SK-N-SH (cell line): Measurements from ENCODE around the gene SIT1. TPM values are rescaled to one million over a fixed set of nuclear protein-coding genes. Genes with fewer than 3 reads are reported as not detected.
"Not testable (repeated sequence)": the region's sequence is repeated elsewhere in the genome, so short reads cannot be mapped to it uniquely, and the experiment has no call there.

Experiments
- CTCF ChIA-PET: fragments of 300-600, 350-600 bp; formaldehyde crosslinking; extraction: SDS; loops from one replicate; lab custom pipeline; 2021; lab: Yijun Ruan, JAX
- POLR2A ChIA-PET: fragments of 350-600 bp; sonication (Branson Sonifier 250); formaldehyde crosslinking; extraction: SDS; loops from one replicate; lab custom pipeline; 2020; ENCODE audit warnings: antibody characterized with exemption, inconsistent platforms; lab: Yijun Ruan, JAX
- DNase-seq: peaks from one replicate; pipeline ENCODE4 v3.0.0; 2012
- H2AFZ ChIP-seq: fragments of 200-600 bp; sonication (generic); 2 replicates; pipeline ENCODE4 v1.8.1; 2016; ENCODE audit warnings: antibody characterized with exemption, mild to moderate bottlenecking, low read depth
- H3F3A ChIP-seq: fragments of 200-600 bp; sonication (generic); replicated peaks from 2 replicates; pipeline ENCODE3; 2016; ENCODE audit warnings: antibody characterized with exemption, mild to moderate bottlenecking; ENCODE audit not compliant: insufficient read depth
- H3K27ac ChIP-seq, 2 experiments: fragments of 200-500 bp in 1 of 2; fragments of 200-600 bp in 1 of 2; sonication (Bioruptor generic) in 1 of 2; sonication (generic), shearing (Covaris generic) in 1 of 2; 2 replicates each; pipeline versions ENCODE4 v1.5.1 to v1.6.1; 2014 to 2016; ENCODE audit warnings: low read depth in 2 of 2, inconsistent platforms in 1 of 2, low read length in 1 of 2, mild to moderate bottlenecking in 1 of 2, mixed read lengths in 1 of 2
- H3K27me3 ChIP-seq: fragments of 200-600 bp; sonication (generic), shearing (Covaris generic); 2 replicates; pipeline ENCODE4 v1.6.1; 2016; ENCODE audit warnings: mixed run types; ENCODE audit not compliant: insufficient read depth
- H3K36me3 ChIP-seq, 2 experiments: fragments of 200-500 bp in 1 of 2; fragments of 200-600 bp in 1 of 2; sonication (Bioruptor generic) in 1 of 2; sonication (generic) in 1 of 2; replicated peaks in 1 of 2; 2 replicates each; pipeline versions ENCODE3 to v1.5.1; 2014 to 2016; ENCODE audit warnings: low read length in 1 of 2, mild to moderate bottlenecking in 1 of 2; ENCODE audit not compliant: insufficient read depth in 2 of 2, control insufficient read depth in 1 of 2
- H3K4me1 ChIP-seq, 2 experiments: fragments of 200-500 bp in 1 of 2; fragments of 200-600 bp in 1 of 2; sonication (Bioruptor generic) in 1 of 2; sonication (generic), shearing (Covaris generic) in 1 of 2; 2 replicates each; pipeline versions ENCODE4 v1.5.1 to v1.6.1; 2014 to 2016; ENCODE audit warnings: low read depth in 1 of 2, low read length in 1 of 2, mixed run types in 1 of 2; ENCODE audit not compliant: insufficient read depth in 2 of 2, control insufficient read depth in 1 of 2
- H3K4me2 ChIP-seq: fragments of 200-600 bp; sonication (generic), shearing (Covaris generic); 2 replicates; pipeline ENCODE4 v1.6.1; 2017; ENCODE audit warnings: mixed run types
- H3K4me3 ChIP-seq, 2 experiments: fragments of 200-500 bp in 1 of 2; fragments of 200-600 bp in 1 of 2; sonication (Bioruptor generic) in 1 of 2; sonication (generic), shearing (Covaris generic) in 1 of 2; 2 replicates each; pipeline versions ENCODE4 v1.5.1 to v1.8.1; 2014 to 2016; ENCODE audit warnings: low read depth in 2 of 2, inconsistent platforms in 1 of 2, low read length in 1 of 2, mild to moderate bottlenecking in 1 of 2, mixed read lengths in 1 of 2, moderate library complexity in 1 of 2
- H3K79me2 ChIP-seq: fragments of 200-600 bp; sonication (generic); 2 replicates; pipeline ENCODE4 v1.8.1; 2017; ENCODE audit warnings: mild to moderate bottlenecking; ENCODE audit not compliant: insufficient read depth
- H3K9ac ChIP-seq: fragments of 200-600 bp; sonication (generic); 2 replicates; pipeline ENCODE4 v1.6.1; 2017; ENCODE audit warnings: mixed run types
- H3K9me2 ChIP-seq: fragments of 200-600 bp; sonication (generic); 2 replicates; pipeline ENCODE4 v1.6.1; 2017; ENCODE audit warnings: mixed run types
- H3K9me3 ChIP-seq: fragments of 200-600 bp; sonication (generic); 2 replicates; pipeline ENCODE4 v1.6.1; 2017; ENCODE audit warnings: mixed run types, mild to moderate bottlenecking, moderate library complexity
- H4K20me1 ChIP-seq: fragments of 200-600 bp; sonication (generic); 2 replicates; pipeline ENCODE4 v1.6.1; 2017; ENCODE audit warnings: mild to moderate bottlenecking, mixed run types; ENCODE audit not compliant: insufficient read depth
- EP300 ChIP-seq, 2 experiments: IDR thresholded peaks; 2 replicates each; pipeline versions ENCODE4 v1.4.0 to v1.6.1; 2012; ENCODE audit warnings: borderline replicate concordance in 1 of 2, low read depth in 1 of 2, low read length in 1 of 2
- FOSL2 ChIP-seq: IDR thresholded peaks from 2 replicates; pipeline ENCODE4 v1.4.0; 2012; ENCODE audit warnings: low read depth, mild to moderate bottlenecking, moderate library complexity, borderline replicate concordance
- GATA2 ChIP-seq: sonication (generic); formaldehyde crosslinking; IDR thresholded peaks from 2 replicates; pipeline ENCODE4 v1.5.0; 2020; ENCODE audit warnings: mild to moderate bottlenecking, missing genetic modification reagents
- MAX ChIP-seq: IDR thresholded peaks from 2 replicates; pipeline ENCODE4 v1.4.0; 2012; ENCODE audit warnings: low read depth
- TAF1 ChIP-seq: IDR thresholded peaks from 2 replicates; pipeline ENCODE4 v1.6.1; 2012; ENCODE audit warnings: low read depth, mild to moderate bottlenecking, low read length, moderate library complexity, borderline replicate concordance
- TCF12 ChIP-seq: IDR thresholded peaks from 2 replicates; pipeline ENCODE4 v1.4.0; 2012
- USF1 ChIP-seq: IDR thresholded peaks from 2 replicates; pipeline ENCODE4 v1.4.0; 2012; ENCODE audit warnings: low read depth, borderline replicate concordance
- WGBS: methylation state at CpG from one replicate; pipeline ENCODE4 v1.1.6; 2017; ENCODE audit warnings: low lambda C conversion rate; 5-methylcytosine and 5-hydroxymethylcytosine counted together
- polyA plus RNA-seq, 3 experiments: library from polyadenylated mRNA; depleted of rRNA; stranded (reverse); fragments of >200 nt; gene quantifications; 2 replicates each; pipeline ENCODE4 v1.2.3, GENCODE V29; 2012
- TF ChIP-seq, protein P1 (sequence below): fragments of 150-350 bp; IDR thresholded peaks from 2 replicates; pipeline ENCODE4 v1.6.1; 2016; ENCODE audit warnings: mild to moderate bottlenecking, low read depth, low read length

The SIT1 gene
- polyA plus RNA-seq, 1 of the 3 experiments (the other 2 are of a cell fraction), result not detected

DNA sequence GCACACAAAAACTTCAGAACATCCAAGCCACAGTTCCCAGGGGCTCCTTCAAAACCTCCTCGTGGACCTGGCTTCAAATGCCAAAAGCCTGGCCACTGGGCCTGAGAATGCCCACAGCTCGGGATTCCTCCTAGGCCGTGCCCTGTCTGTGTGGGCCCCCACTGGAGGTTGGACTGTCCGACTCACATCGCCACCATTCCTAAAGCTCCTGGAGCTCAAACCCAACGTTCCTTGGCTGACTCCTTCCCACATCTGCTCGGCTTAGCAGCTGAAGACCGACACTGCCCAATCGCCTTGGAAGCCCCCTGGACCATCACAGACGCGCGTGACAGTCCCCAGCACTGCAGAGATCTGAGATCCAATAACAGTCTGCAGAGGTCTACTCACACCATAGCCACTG lies 7.7 kb downstream of the SIT1 start:
- 83% methylated on average over 12 of the region's 12 CpGs for WGBS

GRCh38 chr9:35641478-35641877 lies 9.3 kb downstream of the SIT1 start:
- H3K27me3 ChIP-seq, H3K36me3 ChIP-seq, H2AFZ ChIP-seq, H3K79me2 ChIP-seq, H3K4me1 ChIP-seq, H3K9me2 ChIP-seq, H3K9ac ChIP-seq, H3K27ac ChIP-seq, H4K20me1 ChIP-seq, H3K9me3 ChIP-seq, H3K4me3 ChIP-seq, POLR2A ChIA-PET, DNase-seq, H3K4me2 ChIP-seq, H3F3A ChIP-seq, CTCF ChIA-PET: not testable (repeated sequence)
- 93% methylated on average over 3 of the region's 3 CpGs for WGBS

More for the DNA sequence above, 7.7 kb downstream of the SIT1 start:
- no peak for DNase-seq
- peaks cover 5% of the 10 kb centered on the region for H3F3A ChIP-seq
- no peak overlapping the region for H3K27ac ChIP-seq
- H3K9me3 ChIP-seq, result no peaks in the 10 kb centered on the region
- TF ChIP-seq MAX (no peak), FOSL2 (no peak)
- no peaks in the 10 kb centered on the region for H3K27me3 ChIP-seq
- no peaks in the 10 kb centered on the region for H3K79me2 ChIP-seq
- H3K36me3 ChIP-seq, result no peaks in the 10 kb centered on the region
- no peak overlapping the region for H3K4me2 ChIP-seq
- POLR2A ChIA-PET, result no interaction called here
- no peaks in the 10 kb centered on the region for H4K20me1 ChIP-seq
- H3K4me1 ChIP-seq, result peaks cover 6 to 7% of the 10 kb centered on the region in 2 experiments; a peak in 1 of 4 replicates
- H3K9ac ChIP-seq, result no peak overlapping the region
- no peaks in the 10 kb centered on the region for H3K9me2 ChIP-seq
- CTCF ChIA-PET, result interaction anchor here (0.6 kb wide), 1 partner anchor 27 kb away, joined by 3 read pairs; no protein-coding TSS in a partner anchor
- no peak overlapping the region for H3K4me3 ChIP-seq
- no peak overlapping the region for H2AFZ ChIP-seq

- H3K4me2 ChIP-seq, H3K4me3 ChIP-seq, H4K20me1 ChIP-seq, H3K9ac ChIP-seq, H3K9me2 ChIP-seq, H3K27ac ChIP-seq, H3K9me3 ChIP-seq, H3K27me3 ChIP-seq, H3K79me2 ChIP-seq, DNase-seq, H2AFZ ChIP-seq, POLR2A ChIA-PET, H3F3A ChIP-seq, H3K4me1 ChIP-seq, H3K36me3 ChIP-seq: not testable (repeated sequence)
- WGBS, result 92% methylated on average over 15 of the region's 15 CpGs
- CTCF ChIA-PET, result interaction anchor here (1.5 kb wide), 1 partner anchor 29 kb away, joined by 5 read pairs; no protein-coding TSS in a partner anchor
Measured at GRCh38 chr9:35640431-35640830, 10.3 kb downstream of the SIT1 start.

GRCh38 chr9:35639631-35640030 lies 11.1 kb downstream of the SIT1 start:
- no peaks in the 10 kb centered on the region for H3K9me3 ChIP-seq
- ChIA-PET CTCF (interaction anchor here (1.5 kb wide), 1 partner anchor 28 kb away, joined by 5 read pairs; no protein-coding TSS in a partner anchor), POLR2A (no interaction called here)
- 76% methylated on average over 1 of the region's 1 CpG for WGBS
- no peak overlapping the region for H3K9ac ChIP-seq
- no peak for DNase-seq
- H3F3A ChIP-seq, result no peaks in the 10 kb centered on the region
- no peak for TF ChIP-seq FOSL2
- no peak for TF ChIP-seq GATA2 (CRISPR knock-in tag)
- no peak for TF ChIP-seq TCF12
- no peak for TF ChIP-seq TAF1
- TF ChIP-seq USF1, result no peak
- TF ChIP-seq, protein P1, sequence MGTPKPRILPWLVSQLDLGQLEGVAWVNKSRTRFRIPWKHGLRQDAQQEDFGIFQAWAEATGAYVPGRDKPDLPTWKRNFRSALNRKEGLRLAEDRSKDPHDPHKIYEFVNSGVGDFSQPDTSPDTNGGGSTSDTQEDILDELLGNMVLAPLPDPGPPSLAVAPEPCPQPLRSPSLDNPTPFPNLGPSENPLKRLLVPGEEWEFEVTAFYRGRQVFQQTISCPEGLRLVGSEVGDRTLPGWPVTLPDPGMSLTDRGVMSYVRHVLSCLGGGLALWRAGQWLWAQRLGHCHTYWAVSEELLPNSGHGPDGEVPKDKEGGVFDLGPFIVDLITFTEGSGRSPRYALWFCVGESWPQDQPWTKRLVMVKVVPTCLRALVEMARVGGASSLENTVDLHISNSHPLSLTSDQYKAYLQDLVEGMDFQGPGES, result no peak
- TF ChIP-seq EP300 (IDR thresholded peaks at IDR 0.05; ENCODE audit: borderline replicate concordance in 1 of 2, low read depth in 1 of 2, low read length in 1 of 2), result no peak
- H3K27me3 ChIP-seq, result no peaks in the 10 kb centered on the region
- H3K79me2 ChIP-seq, result no peaks in the 10 kb centered on the region
- no peak overlapping the region for H3K27ac ChIP-seq
- H3K4me3 ChIP-seq, result no peak overlapping the region
- no peak overlapping the region for H2AFZ ChIP-seq
- H3K36me3 ChIP-seq, result no peaks in the 10 kb centered on the region
- no peak overlapping the region for H3K4me2 ChIP-seq
- no peaks in the 10 kb centered on the region for H3K4me1 ChIP-seq
- no peaks in the 10 kb centered on the region for H4K20me1 ChIP-seq
- no peaks in the 10 kb centered on the region for H3K9me2 ChIP-seq

GRCh38 chr9:35639225-35639624 lies 11.5 kb downstream of the SIT1 start:
- H3K27me3 ChIP-seq, DNase-seq, H3K9me3 ChIP-seq, H3K79me2 ChIP-seq, H3K4me3 ChIP-seq, H2AFZ ChIP-seq, H3F3A ChIP-seq, H3K27ac ChIP-seq, H3K9me2 ChIP-seq, H3K9ac ChIP-seq, POLR2A ChIA-PET, H3K4me1 ChIP-seq, H3K4me2 ChIP-seq, H4K20me1 ChIP-seq, H3K36me3 ChIP-seq: not testable (repeated sequence)
- CTCF ChIA-PET, result interaction anchor here (1.5 kb wide), 1 partner anchor 28 kb away, joined by 5 read pairs; no protein-coding TSS in a partner anchor
- 100% methylated on average over 1 of the region's 1 CpG for WGBS
